Thoracic aorta (tissue), 2 donors: ENCODE measurements around the gene AKAP11. TPM values are rescaled to one million over a fixed set of nuclear protein-coding genes. Genes with fewer than 3 reads are reported as not detected.
A peak's percentile ranks its signal among the peaks of the same experiment; 100 is the strongest.

ENCODE experiments used
- ATAC-seq: fragments of 150-250 bp; one replicate; pipeline ENCODE4 v1.8.0; 2017; ENCODE audit warnings: low read depth; ENCODE audit not compliant: insufficient number of reproducible peaks, low FRiP score
- DNase-seq: peaks from one replicate; pipeline ENCODE4 v3.0.0-alpha.2; 2020; ENCODE audit warnings: low spot score
- H3K27ac ChIP-seq, 2 donors: fragments of 200-600 bp; sonication (generic); 1 replicate in 1 of 2; 2 replicates in 1 of 2; pipeline ENCODE4 v1.5.1; 2016; ENCODE audit warnings: mild to moderate bottlenecking in 2 of 2, moderate library complexity in 2 of 2
- H3K27me3 ChIP-seq: fragments of 200-600 bp; sonication (generic); replicated peaks from 2 replicates; pipeline ENCODE4 v1.6.0; 2016; ENCODE audit warnings: mild to moderate bottlenecking; ENCODE audit not compliant: insufficient read depth
- H3K36me3 ChIP-seq: fragments of 200-600 bp; sonication (generic); one replicate; pipeline ENCODE4 v1.5.1; 2016
- H3K4me1 ChIP-seq, 2 donors: fragments of 200-600 bp; sonication (generic); 1 replicate in 1 of 2; 2 replicates in 1 of 2; pipeline versions ENCODE4 v1.5.1 to v1.6.0; 2016; ENCODE audit warnings: low read depth in 2 of 2, mild to moderate bottlenecking in 1 of 2; ENCODE audit not compliant: control insufficient read depth in 1 of 2
- H3K4me3 ChIP-seq: fragments of 200-600 bp; sonication (generic); 2 replicates; pipeline ENCODE4 v1.5.1; 2016; ENCODE audit warnings: mild to moderate bottlenecking
- H3K9me3 ChIP-seq: fragments of 200-600 bp; sonication (generic); 2 replicates; pipeline ENCODE4 v1.5.1; 2016
- CTCF ChIP-seq: fragments of 200-600 bp; sonication (generic); IDR thresholded peaks from one replicate; pipeline ENCODE4 v1.5.1; 2019; ENCODE audit warnings: antibody characterized with exemption
- total RNA-seq, 2 donors: library from RNA; depleted of rRNA; stranded (reverse); fragments of >200 nt; gene quantifications; one replicate each; pipeline versions ENCODE4 v1.1.0 to v1.2.3, GENCODE V29; 2016

AKAP11 gene
- total RNA-seq, 2 donors from 2014 or later = 28.7 to 37.1 TPM

GRCh38 chr13:42260903-42261654, 10.9 kb upstream of the AKAP11 start:
- H3K4me1 ChIP-seq = peaks cover 0 to 2% of the 10 kb centered on the region in 2 donors
- H3K36me3 ChIP-seq = no peaks in the 10 kb centered on the region
- H3K9me3 ChIP-seq = no peaks in the 10 kb centered on the region
- no peak for ATAC-seq
- no peak for DNase-seq
- no peak overlapping the region for H3K27ac ChIP-seq
- H3K27me3 ChIP-seq = no peaks in the 10 kb centered on the region
- no peak overlapping the region for H3K4me3 ChIP-seq
- no peak for TF ChIP-seq CTCF

GRCh38 chr13:42266473-42266872, 5.5 kb upstream of the AKAP11 start:
- H3K27me3 ChIP-seq = no peaks in the 10 kb centered on the region
- no peak for DNase-seq
- H3K36me3 ChIP-seq = no peaks in the 10 kb centered on the region
- H3K4me3 ChIP-seq = no peak overlapping the region
- no peaks in the 10 kb centered on the region for H3K4me1 ChIP-seq
- TF ChIP-seq CTCF = no peak
- H3K9me3 ChIP-seq = no peaks in the 10 kb centered on the region
- ATAC-seq = no peak
- H3K27ac ChIP-seq = no peak overlapping the region

GRCh38 chr13:42270160-42270856, 1.6 kb upstream of the AKAP11 start:
- H3K27ac ChIP-seq = no peak overlapping the region
- DNase-seq = no peak
- H3K36me3 ChIP-seq = no peaks in the 10 kb centered on the region
- H3K4me3 ChIP-seq = no peak overlapping the region
- no peaks in the 10 kb centered on the region for H3K9me3 ChIP-seq
- peaks cover 15 to 19% of the 10 kb centered on the region in 2 donors for H3K4me1 ChIP-seq
- H3K27me3 ChIP-seq = no peaks in the 10 kb centered on the region
- ATAC-seq = no peak
- no peak for TF ChIP-seq CTCF

- Histone ChIP-seq H3K27me3 (no peaks in the 10 kb centered on the region), H3K27ac (peak overlapping the region; percentile 68 to 75), H3K36me3 (no peaks in the 10 kb centered on the region), H3K4me1 (peaks cover 15 to 19% of the 10 kb centered on the region in 2 donors), H3K4me3 (peak overlapping the region; percentile 94), H3K9me3 (no peaks in the 10 kb centered on the region)
- DNase-seq (no peak), ATAC-seq (no peak)
- TF ChIP-seq CTCF = no peak
Measured at GRCh38 chr13:42270857-42271215, 1.1 kb upstream of the AKAP11 start.

GRCh38 chr13:42271337-42272114, 426 bp upstream of the AKAP11 start:
- H3K4me3 ChIP-seq = peak overlapping the region; percentile 94
- no peaks in the 10 kb centered on the region for H3K27me3 ChIP-seq
- TF ChIP-seq CTCF = no peak
- ATAC-seq (peak; percentile 98), DNase-seq (peak; percentile 88)
- peak overlapping the region; percentile 68 to 75 for H3K27ac ChIP-seq
- H3K4me1 ChIP-seq = peaks cover 15 to 19% of the 10 kb centered on the region in 2 donors
- no peaks in the 10 kb centered on the region for H3K9me3 ChIP-seq
- no peaks in the 10 kb centered on the region for H3K36me3 ChIP-seq
